ENCODE results near the gene SDC4.

GRCh38 chr20:45347297-45347935 is 808 bp downstream of the SDC4 start:
- TF ChIP-seq, protein P1, sequence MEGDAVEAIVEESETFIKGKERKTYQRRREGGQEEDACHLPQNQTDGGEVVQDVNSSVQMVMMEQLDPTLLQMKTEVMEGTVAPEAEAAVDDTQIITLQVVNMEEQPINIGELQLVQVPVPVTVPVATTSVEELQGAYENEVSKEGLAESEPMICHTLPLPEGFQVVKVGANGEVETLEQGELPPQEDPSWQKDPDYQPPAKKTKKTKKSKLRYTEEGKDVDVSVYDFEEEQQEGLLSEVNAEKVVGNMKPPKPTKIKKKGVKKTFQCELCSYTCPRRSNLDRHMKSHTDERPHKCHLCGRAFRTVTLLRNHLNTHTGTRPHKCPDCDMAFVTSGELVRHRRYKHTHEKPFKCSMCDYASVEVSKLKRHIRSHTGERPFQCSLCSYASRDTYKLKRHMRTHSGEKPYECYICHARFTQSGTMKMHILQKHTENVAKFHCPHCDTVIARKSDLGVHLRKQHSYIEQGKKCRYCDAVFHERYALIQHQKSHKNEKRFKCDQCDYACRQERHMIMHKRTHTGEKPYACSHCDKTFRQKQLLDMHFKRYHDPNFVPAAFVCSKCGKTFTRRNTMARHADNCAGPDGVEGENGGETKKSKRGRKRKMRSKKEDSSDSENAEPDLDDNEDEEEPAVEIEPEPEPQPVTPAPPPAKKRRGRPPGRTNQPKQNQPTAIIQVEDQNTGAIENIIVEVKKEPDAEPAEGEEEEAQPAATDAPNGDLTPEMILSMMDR (conservative IDR thresholded peaks at IDR 0.05; ENCODE audit: low read length): no peak
- TF ChIP-seq EZH2phosphoT487 (IDR thresholded peaks at IDR 0.05; ENCODE audit: borderline replicate concordance): no peak

All from Loucy (cell line).